GM13977 (cell line): ENCODE data around the gene ARHGAP1.

Experiments used
- DNase-seq: peaks from one replicate; pipeline ENCODE4 v3.0.0; 2012; ENCODE audit warnings: low spot score
- CTCF ChIP-seq: IDR thresholded peaks from 2 replicates; pipeline ENCODE4 v1.5.1; 2012; ENCODE audit warnings: mild to moderate bottlenecking, control low read depth; ENCODE audit not compliant: insufficient read depth; ENCODE audit errors: extremely low read depth, missing control alignments
- in situ Hi-C: fragments of 300-500 bp; cut with MboI; formaldehyde crosslinking; loops from one replicate; pipeline ENCODE4 v1.12.0; 2022; ENCODE audit warnings: low sequenced_read_pairs, low pct_unique_long_range_greater_than_20kb, mixed read lengths, inconsistent platforms; ENCODE audit not compliant: unreplicated experiment

Gene ARHGAP1

DNA sequence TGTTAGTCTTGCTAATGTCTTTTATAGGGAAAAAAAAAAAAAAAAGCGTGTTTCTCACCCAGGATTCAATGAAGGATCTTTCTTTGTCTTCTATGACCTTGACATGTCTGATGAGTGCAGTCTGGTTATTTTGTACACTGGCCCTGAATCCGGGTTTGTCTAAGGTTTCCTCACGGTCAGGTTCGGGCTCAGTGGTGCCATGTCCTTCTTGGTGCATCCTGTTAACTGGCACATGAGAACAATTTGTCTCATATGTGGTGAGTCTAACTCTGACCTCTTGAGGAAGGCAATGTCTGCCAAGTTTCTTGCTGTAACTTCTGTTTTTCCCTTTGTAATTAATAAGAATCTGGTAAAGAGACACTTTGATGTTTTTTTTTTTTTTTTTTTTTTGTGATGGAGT is 31.1 kb upstream of the ARHGAP1 start:
- no peak for TF ChIP-seq CTCF
- DNase-seq: no peak
- in situ Hi-C loops: no loop called here

DNA sequence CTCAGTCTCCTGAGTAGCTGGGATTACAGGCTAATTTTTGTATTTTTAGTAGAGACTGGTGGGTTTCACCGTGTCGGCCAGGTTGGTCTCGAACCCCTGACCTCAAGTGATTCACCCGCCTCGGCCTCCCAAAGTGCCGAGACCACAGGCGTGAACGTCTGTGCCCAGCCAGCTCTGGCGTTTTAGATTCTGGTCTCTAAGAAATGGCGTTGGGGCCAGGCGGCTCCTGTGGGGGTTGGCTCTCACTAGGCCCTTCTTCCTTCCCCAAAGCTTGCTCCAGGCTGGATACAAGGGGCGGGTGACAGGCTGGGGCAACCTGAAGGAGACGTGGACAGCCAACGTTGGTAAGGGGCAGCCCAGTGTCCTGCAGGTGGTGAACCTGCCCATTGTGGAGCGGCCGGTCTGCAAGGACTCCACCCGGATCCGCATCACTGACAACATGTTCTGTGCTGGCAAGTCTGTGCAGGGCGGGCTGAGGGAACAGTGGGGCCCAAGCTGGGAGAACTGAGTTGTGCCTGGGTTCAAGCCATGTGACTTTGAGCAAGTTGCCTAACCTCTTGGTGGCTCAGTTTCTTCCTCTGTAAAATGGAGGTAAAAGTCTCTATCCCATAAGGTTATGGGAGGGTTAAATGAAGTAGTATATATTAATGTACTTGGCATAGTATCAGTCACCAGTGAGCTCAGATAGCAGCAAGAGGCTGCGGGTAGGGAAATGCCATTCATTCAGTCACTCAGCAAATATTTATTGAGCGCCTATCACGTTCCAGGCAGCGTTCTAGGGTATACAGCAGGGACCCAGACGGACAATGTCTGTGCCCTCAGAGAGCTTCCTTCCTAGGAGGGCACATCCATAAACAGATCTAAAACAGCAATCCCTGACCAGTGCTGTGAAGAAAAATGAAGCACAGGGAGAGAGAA is 28.9 kb upstream of the ARHGAP1 start:
- no peak for TF ChIP-seq CTCF
- no peak for DNase-seq
- in situ Hi-C loops: no loop called here

DNA sequence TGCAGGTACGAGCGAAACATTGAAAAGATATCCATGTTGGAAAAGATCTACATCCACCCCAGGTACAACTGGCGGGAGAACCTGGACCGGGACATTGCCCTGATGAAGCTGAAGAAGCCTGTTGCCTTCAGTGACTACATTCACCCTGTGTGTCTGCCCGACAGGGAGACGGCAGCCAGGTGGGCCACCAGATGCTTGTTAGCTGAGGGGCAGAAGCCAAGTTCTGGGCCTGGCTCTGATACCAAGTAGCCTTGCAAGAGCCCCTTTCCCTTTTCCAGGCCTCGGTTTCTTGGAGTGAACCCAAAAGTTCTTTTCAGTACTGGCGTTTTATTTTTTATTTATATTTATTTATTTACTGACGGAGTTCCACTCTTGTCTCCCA is 28.2 kb upstream of the ARHGAP1 start:
- DNase-seq: no peak
- in situ Hi-C loops: no loop called here
- TF ChIP-seq CTCF: no peak

DNA sequence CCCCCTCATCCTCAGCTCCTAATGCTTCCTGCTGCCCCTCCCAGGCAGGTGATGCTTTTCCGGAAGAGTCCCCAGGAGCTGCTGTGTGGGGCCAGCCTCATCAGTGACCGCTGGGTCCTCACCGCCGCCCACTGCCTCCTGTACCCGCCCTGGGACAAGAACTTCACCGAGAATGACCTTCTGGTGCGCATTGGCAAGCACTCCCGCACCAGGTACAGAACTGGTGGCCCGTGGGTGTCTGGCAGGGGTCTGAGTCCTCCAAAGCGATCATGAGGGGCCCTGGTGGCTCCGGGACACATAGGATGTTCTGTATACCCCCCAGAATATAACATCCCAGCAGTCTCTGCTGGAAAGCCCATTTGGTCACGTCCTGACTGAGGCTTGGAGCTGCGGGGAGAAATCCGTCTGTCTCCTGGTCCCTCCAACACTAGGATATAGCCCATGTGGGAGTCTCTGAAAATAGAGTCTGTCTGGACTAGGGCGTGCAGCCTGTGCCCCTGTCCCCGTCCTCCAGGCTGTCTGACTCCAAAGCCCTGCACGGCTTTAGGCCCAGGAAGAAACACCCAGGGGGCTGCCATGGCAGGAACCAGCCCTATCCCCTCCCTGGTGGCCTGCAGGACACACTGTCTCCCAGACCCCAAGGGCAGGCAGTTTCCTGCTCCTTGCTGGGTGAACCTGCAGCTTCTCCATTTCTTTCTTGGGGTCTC is 27.7 kb upstream of the ARHGAP1 start:
- no peak for DNase-seq
- no peak for TF ChIP-seq CTCF
- in situ Hi-C loops: no loop called here

DNA sequence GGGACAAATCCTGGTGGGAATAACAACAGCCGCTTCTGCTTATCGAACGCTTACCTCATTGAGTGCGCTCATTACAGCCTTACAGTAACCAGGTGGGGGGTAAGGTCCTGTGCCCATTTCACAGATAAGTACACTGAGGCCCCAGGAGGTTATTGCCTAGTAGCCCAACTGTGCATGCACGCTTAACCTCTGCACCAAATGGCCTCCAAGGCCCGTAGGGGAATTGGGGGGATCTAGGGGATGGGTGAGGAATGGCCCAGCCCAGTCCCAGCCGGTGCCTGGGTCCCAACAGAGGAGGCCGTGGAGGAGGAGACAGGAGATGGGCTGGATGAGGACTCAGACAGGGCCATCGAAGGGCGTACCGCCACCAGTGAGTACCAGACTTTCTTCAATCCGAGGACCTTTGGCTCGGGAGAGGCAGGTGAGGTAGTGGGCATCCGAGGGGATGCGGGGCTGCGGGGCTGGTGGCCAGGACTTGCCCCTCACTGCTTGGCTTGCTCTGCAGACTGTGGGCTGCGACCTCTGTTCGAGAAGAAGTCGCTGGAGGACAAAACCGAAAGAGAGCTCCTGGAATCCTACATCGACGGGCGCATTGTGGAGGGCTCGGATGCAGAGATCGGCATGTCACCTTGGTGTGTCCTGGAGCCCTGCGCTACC is 25.9 kb upstream of the ARHGAP1 start:
- TF ChIP-seq CTCF: no peak
- DNase-seq: no peak
- in situ Hi-C loops: no loop called here

GRCh38 chr11:46725338-46726205 is 25.2 kb upstream of the ARHGAP1 start:
- DNase-seq: no peak
- in situ Hi-C loops: no loop called here
- no peak for TF ChIP-seq CTCF
